Umbilical cord (tissue), 2 donors: ENCODE data around the gene ZNF782. TPM values are rescaled to one million over a fixed set of nuclear protein-coding genes. Genes with fewer than 3 reads are reported as not detected.
A peak's percentile ranks its signal among the peaks of the same experiment; 100 is the strongest.
"Not testable (repeated sequence)": the region's sequence is repeated elsewhere in the genome, so short reads cannot be mapped to it uniquely, and the experiment has no call there.

ENCODE experiments used
- DNase-seq: peaks from one replicate; pipeline ENCODE4 v3.0.0-alpha.2; 2015; ENCODE audit warnings: low spot score
- total RNA-seq: library from RNA; depleted of rRNA; stranded (reverse); fragments of >200 nt; gene quantifications from one replicate; pipeline ENCODE4 v1.2.3, GENCODE V29; 2014; ENCODE audit warnings: low replicate concordance; ENCODE audit not compliant: insufficient read depth

The ZNF782 gene
- total RNA-seq, result 28.9 TPM

DNA sequence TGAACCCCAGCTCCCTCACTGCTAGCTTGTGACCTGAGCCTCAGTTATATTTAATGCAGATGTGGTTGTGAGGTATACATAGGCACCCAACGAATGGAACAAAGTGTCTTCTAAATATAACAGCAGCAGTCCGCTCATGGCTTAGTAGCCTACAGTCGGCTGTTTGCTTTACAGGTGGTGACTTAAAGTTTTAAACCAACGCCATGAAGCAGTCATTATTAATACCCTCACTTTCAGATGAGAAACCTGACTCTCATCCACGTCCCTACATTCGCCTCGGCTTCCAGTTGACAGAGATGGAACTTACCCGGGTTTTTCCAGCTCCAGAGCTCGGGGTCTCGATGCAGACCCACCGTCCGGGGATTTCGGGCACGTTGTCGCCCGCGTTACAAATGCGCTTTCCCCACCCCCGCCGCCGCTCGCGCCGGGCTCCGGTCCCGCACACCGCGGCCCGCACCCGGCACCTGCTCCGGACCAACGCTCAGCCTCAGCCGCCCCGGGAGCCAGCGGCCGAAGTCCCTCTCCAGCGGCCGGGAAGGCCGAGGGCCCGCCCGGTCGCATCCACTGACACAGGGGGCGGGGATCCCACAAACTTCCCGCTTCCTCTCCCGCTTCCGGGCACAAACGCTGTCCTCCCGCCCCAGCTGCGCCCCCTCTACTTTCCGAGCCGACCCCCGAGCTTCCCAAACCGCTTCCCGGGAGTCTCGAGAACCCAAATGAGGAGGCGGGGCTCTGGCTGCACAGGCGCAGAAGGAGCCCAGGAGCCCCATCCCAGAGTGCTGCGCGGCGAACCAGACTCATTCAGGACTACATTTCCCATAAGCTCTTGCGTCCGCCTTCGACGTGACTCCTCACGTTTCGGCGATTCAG, at the start of gene ZNF782:
ZNF782 (minus strand) TSS at position 734 of the 870 bp plus-strand sequence. CDS start 2,553 bp downstream, outside the sequence.
- DNase-seq, result peak; percentile 98

DNA sequence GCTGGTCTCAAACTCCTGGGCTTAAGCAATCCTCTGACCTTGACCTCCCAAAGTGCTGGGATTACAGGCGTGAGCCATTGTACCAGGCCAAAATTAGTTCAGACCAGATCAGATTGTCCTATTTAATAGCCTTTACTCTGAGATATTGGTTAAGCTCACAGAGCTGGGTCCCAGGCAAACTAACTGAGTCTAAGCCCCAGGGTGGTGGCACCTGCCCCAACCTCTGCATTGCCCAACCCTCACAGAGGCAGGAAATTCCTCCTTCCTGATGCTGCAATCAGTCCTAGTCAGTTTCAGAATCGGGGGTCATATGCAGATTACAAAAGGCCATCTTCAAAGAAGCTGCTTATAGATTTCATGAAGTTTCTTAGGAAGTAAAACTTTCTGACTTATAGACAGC, 45.7 kb upstream of the ZNF782 start:
- not testable (repeated sequence) for DNase-seq

DNA sequence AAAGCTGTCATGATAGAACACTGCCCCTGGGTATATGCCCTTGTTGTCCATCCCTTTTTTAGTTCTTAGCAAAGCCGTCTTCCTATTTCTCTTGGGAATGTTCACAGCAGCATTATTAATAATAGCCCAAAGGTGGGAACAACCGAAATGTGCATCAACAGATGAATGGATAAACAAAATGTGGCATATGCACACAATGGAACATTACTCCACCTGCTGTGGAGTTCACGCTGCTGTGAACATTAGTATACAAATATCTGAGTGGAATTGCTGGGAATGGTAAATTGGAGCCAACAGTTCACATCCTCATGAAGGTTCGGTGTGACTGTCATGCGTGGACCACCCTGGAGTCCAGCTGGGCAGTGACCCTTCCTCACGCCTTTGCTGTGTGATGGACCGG, 37.8 kb upstream of the ZNF782 start:
- DNase-seq, result no peak

DNA sequence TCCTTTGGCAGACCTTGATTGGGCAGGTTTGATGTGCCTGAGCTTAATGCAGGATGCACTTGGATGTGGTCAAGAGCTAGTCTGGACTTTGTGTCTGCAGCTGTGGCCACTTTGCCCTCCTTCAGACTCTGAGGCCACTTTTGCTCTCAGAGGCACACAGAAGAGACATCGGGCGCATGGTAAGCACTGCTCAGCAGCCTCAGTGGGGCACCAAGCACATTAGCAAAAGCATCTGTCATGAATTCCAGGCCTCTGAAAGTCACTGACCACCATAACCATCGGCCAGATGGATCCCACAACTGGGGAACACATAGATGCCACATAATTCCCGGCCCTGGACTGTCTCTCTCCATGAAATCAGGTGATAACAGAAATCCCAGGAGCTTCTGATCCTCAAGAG, 34.3 kb upstream of the ZNF782 start:
- peak; percentile 66 for DNase-seq

DNA sequence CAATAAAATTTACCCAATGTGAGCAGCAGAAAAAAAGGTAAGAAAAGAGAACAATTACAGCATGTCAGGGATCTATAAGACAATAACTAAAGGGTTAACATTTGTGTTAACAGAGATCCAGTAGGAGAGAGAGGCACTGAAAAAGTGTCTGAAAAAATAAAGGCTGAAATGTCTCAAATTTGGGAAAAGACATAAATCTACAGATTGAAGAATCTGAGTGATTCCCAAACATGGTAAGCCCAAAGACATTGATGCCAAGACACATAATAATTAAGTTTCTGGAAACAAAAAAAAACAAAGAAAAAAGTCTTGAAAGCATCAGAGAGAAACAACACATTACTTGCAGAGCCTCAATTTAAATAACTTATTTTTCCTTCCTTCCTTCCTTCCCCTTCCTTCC, 31.1 kb upstream of the ZNF782 start:
- no peak for DNase-seq

DNA sequence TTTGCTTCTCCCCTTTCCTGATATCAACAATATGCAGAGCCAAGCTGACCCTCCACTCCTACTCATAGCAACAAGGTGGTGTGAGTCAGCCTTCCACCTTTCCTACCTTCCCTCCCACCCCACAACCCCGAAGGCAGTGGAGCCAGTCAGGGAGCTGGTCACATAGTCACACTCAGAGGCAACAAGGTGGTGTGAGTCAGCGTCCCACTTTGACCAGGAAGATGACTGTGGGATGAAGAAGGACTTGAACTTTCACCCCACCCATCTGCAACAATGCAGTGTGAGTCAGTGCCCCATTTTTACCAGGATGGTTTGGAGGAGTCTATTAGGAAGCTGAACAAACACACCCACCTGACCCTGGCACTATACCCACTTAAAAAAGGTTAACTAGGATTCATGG, 30.1 kb upstream of the ZNF782 start:
- DNase-seq, result no peak

DNA sequence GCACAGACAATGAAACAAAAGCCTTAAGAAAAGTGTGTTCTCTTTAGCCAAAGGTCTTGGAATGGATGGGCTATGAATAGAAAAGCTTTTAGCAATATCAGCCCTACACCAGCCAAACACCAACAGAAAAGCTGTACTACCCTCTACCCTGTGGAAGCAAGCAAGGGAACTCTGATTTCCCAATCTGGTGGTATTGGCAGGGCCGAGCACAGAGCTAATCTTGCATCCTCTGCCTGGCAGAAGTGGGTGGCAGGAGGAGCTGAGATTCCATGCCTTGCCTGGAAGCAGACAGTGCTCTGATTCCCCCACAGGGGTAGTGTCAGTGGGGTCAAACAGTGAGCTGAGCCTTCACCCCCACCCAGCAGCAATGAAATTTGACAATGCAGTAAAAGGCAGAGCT, 29.6 kb upstream of the ZNF782 start:
- DNase-seq, result no peak

DNA sequence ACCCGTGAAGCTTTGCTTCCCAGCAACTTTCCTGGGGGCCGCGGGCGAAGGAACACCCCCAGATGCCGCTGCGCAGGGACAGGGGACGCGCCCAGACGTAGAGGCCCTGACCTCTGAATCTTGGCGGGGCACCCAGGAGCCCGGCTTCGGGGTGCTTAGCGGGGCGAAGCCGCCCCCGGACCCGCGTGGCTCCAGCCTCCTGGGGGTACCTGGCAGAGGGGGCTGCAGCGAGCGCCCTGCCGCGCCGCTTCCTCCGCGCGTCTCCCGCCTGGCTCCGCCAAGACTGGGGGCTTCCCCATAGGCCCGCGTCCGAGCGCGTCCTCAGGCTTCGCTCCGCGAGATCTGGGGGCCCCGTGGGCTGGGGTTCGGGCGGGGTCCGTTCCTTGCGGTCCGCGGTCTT, 23.0 kb upstream of the ZNF782 start:
- DNase-seq, result no peak

DNA sequence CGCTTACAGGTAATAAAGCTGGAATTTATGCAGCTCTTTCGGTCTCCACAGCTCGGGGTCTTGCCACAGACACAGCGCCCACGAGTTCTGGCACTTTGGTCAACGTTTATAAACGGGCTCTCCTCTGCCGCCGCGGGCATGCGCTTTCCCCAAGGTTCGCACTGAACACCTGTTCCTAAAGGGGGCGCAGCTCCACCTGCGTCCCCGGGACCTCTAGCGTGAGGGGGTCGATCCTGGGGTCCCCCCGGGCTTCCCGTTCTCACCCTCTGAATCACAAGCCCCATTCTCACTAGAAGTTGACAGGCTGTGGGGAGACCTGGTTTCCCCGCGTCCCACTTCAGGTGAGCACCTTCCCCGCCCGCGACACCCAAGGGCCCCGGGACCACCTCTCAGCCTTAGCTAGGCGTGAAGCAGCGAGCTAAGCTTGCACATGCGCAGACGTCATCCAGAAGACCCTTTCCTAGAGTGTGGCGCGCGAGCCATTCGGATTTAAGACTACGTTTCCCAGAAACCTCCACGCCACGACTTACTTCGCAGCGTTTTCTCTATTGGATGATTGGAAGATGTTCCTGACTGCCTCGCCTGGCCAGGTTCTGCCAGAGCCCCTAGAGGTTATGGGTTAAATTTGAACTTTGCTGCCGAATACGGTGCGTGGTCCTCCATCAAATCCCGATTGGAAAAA, 21.3 kb upstream of the ZNF782 start:
- peak; percentile 80 for DNase-seq

DNA sequence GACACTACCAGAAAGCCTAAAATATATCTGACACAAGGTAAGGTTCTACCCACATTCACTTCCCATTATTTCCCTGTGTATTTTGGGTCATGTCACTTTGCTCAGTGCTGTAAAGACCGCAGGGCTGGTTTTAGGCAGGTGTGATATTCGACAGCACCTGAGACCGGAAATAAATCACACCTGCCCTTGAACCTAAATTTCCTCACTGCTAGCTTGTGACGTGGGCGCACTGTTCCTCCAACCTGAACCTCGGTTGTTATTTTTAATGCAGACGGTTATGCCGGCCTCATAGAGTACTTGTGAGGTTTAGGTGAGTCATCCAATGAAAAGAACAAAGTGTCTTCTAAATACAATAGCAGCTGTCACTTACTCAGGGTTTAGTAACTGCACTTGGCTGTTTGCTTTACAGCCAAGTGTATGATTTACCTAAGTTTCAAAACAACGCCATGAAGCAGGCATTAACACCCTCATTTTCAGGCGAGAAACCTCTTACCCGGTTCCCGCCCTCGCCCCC, 20.7 kb upstream of the ZNF782 start:
- no peak for DNase-seq

DNA sequence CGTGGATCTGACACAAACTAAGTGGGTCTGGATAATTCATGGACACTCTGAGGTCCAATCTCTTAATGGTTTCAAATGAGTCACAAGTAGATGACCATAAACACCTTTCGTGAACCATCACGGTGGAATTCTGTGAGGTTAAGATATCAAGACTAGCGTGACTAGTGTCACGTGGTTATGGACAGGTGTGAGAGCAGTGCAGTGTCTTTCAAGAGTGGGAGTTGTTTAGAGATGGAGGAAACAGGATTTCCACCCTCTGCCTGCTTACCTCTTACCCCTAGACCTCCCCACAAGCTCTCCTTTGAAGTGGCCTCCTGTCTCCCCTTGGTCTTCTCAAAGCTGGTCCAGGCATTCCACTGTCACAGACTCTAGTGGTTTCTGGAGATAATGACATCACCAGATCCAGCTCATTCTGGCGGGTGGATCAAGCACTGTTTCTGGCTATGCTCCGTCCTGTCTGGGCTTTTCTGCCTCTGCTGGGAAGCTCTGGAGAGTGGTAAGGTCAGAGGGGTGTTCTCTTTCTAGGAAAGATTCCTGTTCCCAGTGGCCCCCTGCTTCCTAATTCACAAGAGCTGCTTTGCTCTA, 20.0 kb upstream of the ZNF782 start:
- DNase-seq, result no peak

DNA sequence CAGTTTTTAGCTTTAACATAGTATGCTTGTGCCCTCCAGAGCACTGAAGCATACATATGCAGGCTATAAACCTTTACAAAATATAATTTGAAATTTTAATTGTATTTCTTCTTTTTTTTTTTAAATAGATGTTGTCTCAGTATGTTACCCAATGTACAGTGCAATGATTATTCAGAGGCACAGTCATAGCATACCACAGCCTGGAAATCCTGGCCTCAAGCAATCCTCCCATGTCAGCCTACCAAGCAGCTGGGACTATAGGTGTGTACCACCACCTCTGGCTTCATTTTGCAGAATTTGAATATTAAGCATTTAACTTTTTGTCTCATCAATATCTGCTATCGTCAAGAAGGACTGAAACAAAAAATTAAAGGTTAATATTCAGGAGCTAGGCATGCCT, 16.9 kb upstream of the ZNF782 start:
- DNase-seq, result no peak

DNA sequence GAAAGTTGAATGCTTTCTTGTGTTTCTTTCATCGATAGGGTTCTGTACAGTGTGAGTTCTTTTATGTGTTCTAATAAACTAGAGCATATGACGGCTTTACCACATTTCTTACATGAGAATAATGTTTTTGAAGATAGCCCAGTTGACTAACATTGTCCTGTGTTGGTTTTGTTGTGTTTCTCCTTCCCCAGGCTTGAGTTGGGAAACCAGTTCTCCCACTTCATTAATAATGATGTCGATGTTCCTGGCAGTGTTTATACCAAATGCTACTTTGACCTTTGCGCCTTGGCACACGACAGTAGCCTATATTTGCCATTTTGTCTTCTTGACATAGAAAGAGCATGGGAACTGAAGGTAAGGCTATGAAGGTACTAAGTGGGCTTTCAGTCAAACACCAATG, 14.4 kb upstream of the ZNF782 start:
- DNase-seq, result no peak

DNA sequence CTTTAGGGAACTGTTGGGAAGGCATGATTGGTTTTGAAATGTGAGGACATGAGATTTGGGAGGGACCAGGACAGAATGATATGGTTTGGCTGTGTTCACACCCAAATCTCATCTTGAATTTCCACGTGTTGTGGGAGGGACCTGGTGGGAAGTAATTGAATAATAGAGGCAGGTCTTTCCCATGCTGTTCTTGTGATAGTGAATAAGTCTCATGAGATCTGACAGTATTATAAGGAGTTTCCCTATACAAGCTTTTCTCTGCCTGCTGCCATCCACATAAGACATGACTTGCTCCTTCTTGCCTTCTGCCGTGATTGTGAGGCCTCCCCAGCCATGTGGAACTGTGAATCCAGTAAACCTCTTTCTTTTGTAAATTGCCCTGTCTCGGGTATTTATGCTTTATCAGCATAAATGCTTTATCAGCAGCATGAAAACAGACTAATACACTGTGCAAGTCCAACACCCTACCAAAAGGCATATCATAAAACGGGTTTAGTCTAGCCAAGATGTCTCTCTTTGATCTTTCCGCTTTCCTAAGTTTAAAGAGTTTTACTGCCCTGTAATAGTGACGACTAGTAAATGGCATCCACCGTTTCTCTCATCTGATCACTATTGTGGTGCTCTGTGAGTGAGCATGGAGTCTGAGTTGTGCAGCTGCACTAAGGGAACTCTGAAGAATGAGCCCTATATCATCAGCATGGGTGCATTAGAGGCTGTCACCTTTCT, 12.9 kb upstream of the ZNF782 start:
- peak; percentile 90 for DNase-seq

DNA sequence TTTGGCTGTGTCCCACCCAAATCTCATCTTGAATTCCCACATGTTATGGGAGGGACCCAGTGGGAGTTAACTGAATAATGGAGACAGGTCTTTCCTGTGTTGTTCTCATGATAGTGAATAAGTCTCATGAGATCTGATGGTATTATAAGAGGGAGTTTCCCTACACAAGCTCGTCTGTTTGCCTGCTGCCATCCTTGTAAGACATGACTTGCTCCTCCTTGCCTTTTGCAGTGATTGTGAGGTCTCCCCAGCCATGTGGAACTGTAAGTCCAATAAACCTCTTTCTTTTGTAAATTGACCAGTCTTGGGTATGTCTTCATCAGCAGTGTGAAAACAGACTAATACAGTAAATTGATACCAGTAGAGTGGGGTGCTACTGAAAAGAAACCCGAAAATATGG, 10.9 kb upstream of the ZNF782 start:
- not testable (repeated sequence) for DNase-seq

DNA sequence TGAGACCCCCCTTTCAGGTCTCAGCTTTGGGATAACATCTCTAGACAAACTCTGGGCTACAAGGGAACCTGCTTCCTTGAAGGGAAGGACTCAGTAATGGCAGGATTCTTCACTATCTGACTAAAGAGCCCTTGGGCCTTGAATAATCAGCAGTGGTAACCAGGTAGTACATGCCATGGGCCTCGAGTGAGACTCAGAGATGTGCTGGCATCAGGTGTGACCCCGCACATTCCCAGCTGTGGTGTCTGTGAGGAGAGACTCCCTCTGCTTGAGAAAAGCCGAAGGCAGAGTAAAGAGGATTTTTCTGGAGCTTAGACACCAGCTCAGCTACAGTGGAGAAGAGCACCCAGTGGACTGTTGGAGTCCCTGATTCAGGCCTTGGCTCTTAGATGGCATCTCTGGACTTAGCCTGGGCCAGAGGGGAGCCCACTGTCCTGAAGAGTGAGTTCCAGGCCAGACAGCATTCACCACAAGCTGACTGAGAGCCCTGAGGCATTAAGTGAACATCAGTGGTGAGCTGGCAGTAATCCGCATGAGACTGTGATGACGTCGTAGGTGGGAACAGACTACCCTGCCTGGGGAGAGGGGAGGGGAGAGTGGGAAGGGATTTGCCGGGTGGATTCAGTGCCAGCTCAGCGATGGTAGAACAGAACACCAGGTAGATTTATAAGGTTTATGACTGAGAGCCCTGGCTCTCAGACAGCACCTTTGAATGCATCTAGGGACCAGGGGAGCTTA, 5.3 kb upstream of the ZNF782 start:
- DNase-seq, result peak; percentile 87

DNA sequence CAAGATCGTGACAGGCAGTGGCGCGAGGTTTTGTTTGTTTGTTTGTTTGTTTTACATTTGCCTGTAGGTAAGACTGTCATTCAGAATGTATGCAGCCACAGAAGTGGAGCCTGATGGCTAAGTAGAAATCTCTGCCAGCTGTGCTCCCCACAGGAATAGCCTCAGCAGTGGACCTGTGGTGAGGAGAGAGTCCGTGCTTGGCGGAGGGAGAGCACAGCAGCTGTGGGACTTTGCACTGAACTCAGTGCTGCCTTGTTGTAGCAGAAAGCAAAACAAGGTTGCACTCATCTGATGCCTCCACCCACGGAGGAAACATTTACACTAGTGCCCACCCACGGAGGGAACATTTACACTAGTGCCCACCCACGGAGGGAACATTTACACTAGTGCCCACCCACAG, 4.4 kb upstream of the ZNF782 start:
- DNase-seq, result no peak

DNA sequence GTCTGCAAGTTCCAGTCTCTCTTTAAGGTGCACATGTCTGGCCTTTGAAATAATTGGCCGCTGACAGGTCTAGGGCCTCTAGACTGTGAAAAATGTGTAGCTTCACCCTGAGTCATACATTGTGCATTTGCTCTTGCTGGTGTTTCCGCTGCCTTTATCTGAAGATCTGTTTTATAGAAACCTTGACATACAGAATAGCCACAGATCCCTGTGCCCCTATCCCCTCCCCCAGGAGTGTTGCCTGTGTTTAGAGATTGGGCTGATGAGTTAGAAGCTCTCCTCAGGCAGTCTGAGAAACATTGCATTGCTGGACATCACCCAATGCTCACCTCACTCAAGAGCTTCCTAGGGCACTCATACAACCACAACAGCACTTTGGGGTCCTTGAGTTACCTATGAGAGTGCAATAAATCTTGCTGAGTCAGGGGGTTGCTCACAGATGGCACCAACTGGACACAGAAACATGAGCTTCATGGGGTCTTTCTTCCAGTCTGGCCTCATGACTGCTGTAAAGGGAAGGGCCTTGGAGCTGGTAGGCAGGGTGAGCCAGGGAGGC, 3.8 kb upstream of the ZNF782 start:
- peak; percentile 69 for DNase-seq

DNA sequence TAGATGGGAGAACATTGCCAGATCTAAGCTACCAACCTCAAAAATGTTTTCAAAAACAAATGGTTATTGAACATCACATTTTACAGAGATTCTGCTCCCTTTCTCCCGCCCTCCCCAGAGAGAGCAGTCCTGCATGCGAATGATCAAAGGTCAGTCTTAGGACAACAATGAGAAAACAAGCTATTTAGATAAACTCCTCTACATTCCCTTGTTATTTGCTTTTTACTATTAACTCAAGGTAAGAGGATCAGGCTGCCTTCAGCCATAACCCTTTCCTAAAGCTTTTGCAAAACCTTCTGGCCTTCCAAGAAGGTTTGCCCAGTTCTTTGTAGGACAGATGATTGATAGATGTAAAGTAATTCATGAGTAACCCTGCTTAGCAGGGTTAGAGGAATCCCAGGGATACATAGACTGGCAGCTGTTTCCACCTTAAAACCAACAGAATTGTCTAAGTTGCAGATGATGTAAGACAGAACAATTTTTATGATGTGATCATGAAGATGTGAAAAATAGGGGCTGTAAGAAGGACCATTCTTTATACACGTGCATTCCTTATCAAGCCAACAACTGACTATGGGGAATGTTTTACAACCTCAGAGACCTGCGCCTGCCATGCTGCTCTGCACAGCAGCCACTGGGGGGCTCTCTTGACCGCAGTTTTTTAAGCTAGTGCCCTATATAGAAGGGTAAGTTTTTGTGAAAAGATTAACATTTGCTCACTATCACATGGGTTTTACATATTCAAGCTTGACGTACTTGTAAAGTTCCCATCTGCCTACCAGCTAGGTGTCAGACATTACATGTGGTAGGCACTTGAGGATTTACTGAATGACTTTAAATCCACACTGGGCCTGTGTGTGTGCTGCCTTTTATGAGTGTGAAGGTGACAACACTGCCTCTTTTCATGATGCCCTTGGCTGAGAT, 2.3 kb upstream of the ZNF782 start:
- peak; percentile 78 for DNase-seq
